Measurements from ENCODE around the gene PTPRN.

- TF ChIP-seq POLR2A (IDR thresholded peaks at IDR 0.05; ENCODE audit: control extremely low read depth in 1 of 2, low read depth in 2 of 2, low read length in 2 of 2): no peak
- no peak for TF ChIP-seq KDM4A (IDR thresholded peaks at IDR 0.05; ENCODE audit: low read depth, low read length, severe bottlenecking)
- no peak for TF ChIP-seq SRF (IDR thresholded peaks at IDR 0.05; ENCODE audit: low read depth, low read length)
- TF ChIP-seq RAD21 (IDR thresholded peaks at IDR 0.05 in 1 of 2, conservative IDR thresholded peaks at IDR 0.05 in 1 of 2; ENCODE audit: low read depth in 2 of 2, low read length in 2 of 2): no peak
- TF ChIP-seq YY1 (IDR thresholded peaks at IDR 0.05; ENCODE audit: low read depth, low read length): no peak
- no peak for TF ChIP-seq CTCF (IDR thresholded peaks at IDR 0.05; ENCODE audit: control extremely low read depth in 1 of 3, insufficient read depth in 1 of 3, low read depth in 1 of 3, low read length in 3 of 3)
- no peak for TF ChIP-seq POLR2AphosphoS5 (IDR thresholded peaks at IDR 0.05; ENCODE audit: low read depth, low read length)
- no peak for TF ChIP-seq JUND (IDR thresholded peaks at IDR 0.05; ENCODE audit: low read length)
- TF ChIP-seq ZNF274 (IDR thresholded peaks at IDR 0.05; ENCODE audit: borderline replicate concordance, extremely low read depth, low read length): no peak
- TF ChIP-seq BCL11A (IDR thresholded peaks at IDR 0.05; ENCODE audit: low read depth in 2 of 2, low read length in 2 of 2): no peak
- no peak for TF ChIP-seq EP300 (IDR thresholded peaks at IDR 0.05; ENCODE audit: borderline replicate concordance in 1 of 2, low read depth in 2 of 2, low read length in 2 of 2)
- TF ChIP-seq NRF1 (IDR thresholded peaks at IDR 0.05; ENCODE audit: low read depth, low read length): no peak
- TF ChIP-seq GTF2F1 (IDR thresholded peaks at IDR 0.05; ENCODE audit: borderline replicate concordance, low read depth, low read length): no peak
- no peak for TF ChIP-seq EZH2 (IDR thresholded peaks at IDR 0.05; ENCODE audit: low read depth, low read length, severe bottlenecking)
These were observed 20.0 kb downstream of the PTPRN start for GRCh38 chr2:219289195-219289536.
